ENCODE results near the gene GXYLT2. TPM values are rescaled to one million over a fixed set of nuclear protein-coding genes. Genes with fewer than 3 reads are reported as not detected.
A peak's percentile ranks its signal among the peaks of the same experiment; 100 is the strongest.
"Not testable (repeated sequence)": the region's sequence is repeated elsewhere in the genome, so short reads cannot be mapped to it uniquely, and the experiment has no call there.

GXYLT2 gene
- total RNA-seq, 2 experiments from 2014 or later, result not detected

- DNase-seq, result no peak
- CTCF ChIA-PET, result interaction anchor here (0.6 to 1.0 kb wide), 2 partner anchors 173 to 1185 kb away, joined by 3 read pairs; no protein-coding TSS in a partner anchor
- no peaks in the 10 kb centered on the region for H3K4me1 Mint-ChIP-seq (ENCODE audit: low read depth)
- H3K9me3 Mint-ChIP-seq, result no peaks in the 10 kb centered on the region
- peaks cover 3% of the 10 kb centered on the region for H3K27me3 Mint-ChIP-seq (ENCODE audit: low read depth)
- H3K27ac Mint-ChIP-seq, result no peak overlapping the region
- intact Hi-C loops (cut with micrococcal nuclease), result no loop called here
- H3K4me3 Mint-ChIP-seq, result no peak overlapping the region
- no peaks in the 10 kb centered on the region for H3K36me3 Mint-ChIP-seq (ENCODE audit: low read depth)
Measured at GRCh38 chr3:72914383-72914782, 26.5 kb downstream of the GXYLT2 start.

GRCh38 chr3:72916250-72916649 lies 28.4 kb downstream of the GXYLT2 start:
- intact Hi-C loops (cut with micrococcal nuclease), result no loop called here
- H3K27me3 Mint-ChIP-seq (ENCODE audit: low read depth), result peaks cover 3% of the 10 kb centered on the region
- H3K36me3 Mint-ChIP-seq (ENCODE audit: low read depth), result no peaks in the 10 kb centered on the region
- H3K9me3 Mint-ChIP-seq, result no peaks in the 10 kb centered on the region
- no peaks in the 10 kb centered on the region for H3K4me1 Mint-ChIP-seq (ENCODE audit: low read depth)
- no peak for DNase-seq
- CTCF ChIA-PET, result interaction anchor here (0.6 kb wide), 1 partner anchor 171 kb away, joined by 3 read pairs; no protein-coding TSS in a partner anchor
- H3K4me3 Mint-ChIP-seq, result no peak overlapping the region
- H3K27ac Mint-ChIP-seq, result no peak overlapping the region

- Mint-ChIP-seq H3K9me3 (no peaks in the 10 kb centered on the region), H3K4me3 (no peak overlapping the region), H3K27ac (no peak overlapping the region), H3K27me3 (ENCODE audit: low read depth) (peaks cover 5% of the 10 kb centered on the region), H3K36me3 (ENCODE audit: low read depth) (no peaks in the 10 kb centered on the region), H3K4me1 (ENCODE audit: low read depth) (no peaks in the 10 kb centered on the region)
- CTCF ChIA-PET, result no interaction called here
- DNase-seq, result no peak
- intact Hi-C loops (cut with micrococcal nuclease), result no loop called here
Measured at GRCh38 chr3:72919520-72919919, 31.7 kb downstream of the GXYLT2 start.

GRCh38 chr3:72924055-72924454 lies 36.2 kb downstream of the GXYLT2 start:
- no peak overlapping the region for H3K4me3 Mint-ChIP-seq
- intact Hi-C loops (cut with micrococcal nuclease), result no loop called here
- peaks cover 2% of the 10 kb centered on the region for H3K27me3 Mint-ChIP-seq (ENCODE audit: low read depth)
- CTCF ChIA-PET, result interaction anchor here (0.6 kb wide), 1 partner anchor 97 kb away, joined by 6 read pairs; no protein-coding TSS in a partner anchor
- no peaks in the 10 kb centered on the region for H3K36me3 Mint-ChIP-seq (ENCODE audit: low read depth)
- peaks cover 5% of the 10 kb centered on the region for H3K9me3 Mint-ChIP-seq
- DNase-seq, result no peak
- H3K4me1 Mint-ChIP-seq (ENCODE audit: low read depth), result no peaks in the 10 kb centered on the region
- no peak overlapping the region for H3K27ac Mint-ChIP-seq

- CTCF ChIA-PET; H3K27ac Mint-ChIP-seq; DNase-seq; H3K4me1 Mint-ChIP-seq (ENCODE audit: low read depth); H3K36me3 Mint-ChIP-seq (ENCODE audit: low read depth); H3K9me3 Mint-ChIP-seq; intact Hi-C loops (cut with micrococcal nuclease); H3K4me3 Mint-ChIP-seq; H3K27me3 Mint-ChIP-seq (ENCODE audit: low read depth): not testable (repeated sequence)
Measured at GRCh38 chr3:72928781-72929735, 41.2 kb downstream of the GXYLT2 start.

- Mint-ChIP-seq H3K27ac (no peak overlapping the region), H3K4me1 (ENCODE audit: low read depth) (no peaks in the 10 kb centered on the region), H3K27me3 (ENCODE audit: low read depth) (no peaks in the 10 kb centered on the region), H3K9me3 (peaks cover 7% of the 10 kb centered on the region), H3K36me3 (ENCODE audit: low read depth) (no peaks in the 10 kb centered on the region), H3K4me3 (no peak overlapping the region)
- CTCF ChIA-PET, result interaction anchor here (0.7 kb wide), 1 partner anchor 155 kb away, joined by 6 read pairs; no protein-coding TSS in a partner anchor
- intact Hi-C loops (cut with micrococcal nuclease), result no loop called here
- no peak for DNase-seq
Measured at GRCh38 chr3:72930754-72931153, 42.9 kb downstream of the GXYLT2 start.

GRCh38 chr3:72932416-72932815 lies 44.6 kb downstream of the GXYLT2 start:
- DNase-seq, result no peak
- Mint-ChIP-seq H3K27me3 (ENCODE audit: low read depth) (no peaks in the 10 kb centered on the region), H3K27ac (no peak overlapping the region), H3K4me3 (no peak overlapping the region), H3K4me1 (ENCODE audit: low read depth) (no peaks in the 10 kb centered on the region), H3K36me3 (ENCODE audit: low read depth) (no peaks in the 10 kb centered on the region), H3K9me3 (peaks cover 7% of the 10 kb centered on the region)
- CTCF ChIA-PET, result no interaction called here
- intact Hi-C loops (cut with micrococcal nuclease), result no loop called here

GRCh38 chr3:72938471-72939265 lies 50.8 kb downstream of the GXYLT2 start:
- H3K9me3 Mint-ChIP-seq, result no peaks in the 10 kb centered on the region
- peak; percentile 26 for DNase-seq
- CTCF ChIA-PET, result interaction anchor here (0.7 to 9.7 kb wide), 11 partner anchors 14 to 159 kb away, joined by 3 to 54 read pairs (median 3); no protein-coding TSS in a partner anchor
- no peak overlapping the region for H3K4me3 Mint-ChIP-seq
- intact Hi-C loops (cut with micrococcal nuclease), result loop anchor here (1.0 to 5.0 kb wide), 6 partner anchors 59 to 564 kb away; no protein-coding TSS in a partner anchor
- no peak overlapping the region for H3K27ac Mint-ChIP-seq
- H3K36me3 Mint-ChIP-seq (ENCODE audit: low read depth), result no peaks in the 10 kb centered on the region
- H3K4me1 Mint-ChIP-seq (ENCODE audit: low read depth), result no peaks in the 10 kb centered on the region
- H3K27me3 Mint-ChIP-seq (ENCODE audit: low read depth), result no peaks in the 10 kb centered on the region

GRCh38 chr3:72941245-72941644 lies 53.4 kb downstream of the GXYLT2 start:
- H3K4me1 Mint-ChIP-seq (ENCODE audit: low read depth), result peaks cover 7% of the 10 kb centered on the region
- no peaks in the 10 kb centered on the region for H3K27me3 Mint-ChIP-seq (ENCODE audit: low read depth)
- H3K27ac Mint-ChIP-seq, result no peak overlapping the region
- H3K36me3 Mint-ChIP-seq (ENCODE audit: low read depth), result no peaks in the 10 kb centered on the region
- no peaks in the 10 kb centered on the region for H3K9me3 Mint-ChIP-seq
- intact Hi-C loops (cut with micrococcal nuclease), result no loop called here
- H3K4me3 Mint-ChIP-seq, result no peak overlapping the region
- CTCF ChIA-PET, result interaction anchor here (9.7 kb wide), 1 partner anchor 114 kb away, joined by 54 read pairs; no protein-coding TSS in a partner anchor
- DNase-seq, result no peak

- CTCF ChIA-PET, result interaction anchor here (9.7 kb wide), 1 partner anchor 113 kb away, joined by 54 read pairs; no protein-coding TSS in a partner anchor
- Mint-ChIP-seq H3K27ac (no peak overlapping the region), H3K9me3 (no peaks in the 10 kb centered on the region), H3K36me3 (ENCODE audit: low read depth) (no peaks in the 10 kb centered on the region), H3K4me1 (ENCODE audit: low read depth) (peaks cover 7% of the 10 kb centered on the region), H3K4me3 (no peak overlapping the region), H3K27me3 (ENCODE audit: low read depth) (no peaks in the 10 kb centered on the region)
- intact Hi-C loops (cut with micrococcal nuclease), result no loop called here
- DNase-seq, result no peak
Measured at GRCh38 chr3:72942427-72942826, 54.6 kb downstream of the GXYLT2 start.

- H3K9me3 Mint-ChIP-seq, result no peaks in the 10 kb centered on the region
Measured at GRCh38 chr3:72944696-72945095, 56.9 kb downstream of the GXYLT2 start.

More at GRCh38 chr3:72944696-72945095, 56.9 kb downstream of the GXYLT2 start:
- Mint-ChIP-seq H3K27ac (no peak overlapping the region), H3K36me3 (ENCODE audit: low read depth) (no peaks in the 10 kb centered on the region), H3K4me1 (ENCODE audit: low read depth) (peaks cover 7% of the 10 kb centered on the region), H3K27me3 (ENCODE audit: low read depth) (no peaks in the 10 kb centered on the region), H3K4me3 (no peak overlapping the region)
- DNase-seq, result no peak
- intact Hi-C loops (cut with micrococcal nuclease), result no loop called here
- CTCF ChIA-PET, result interaction anchor here (0.6 to 9.7 kb wide), 4 partner anchors 111 to 861 kb away, joined by 3 to 54 read pairs (median 8); no protein-coding TSS in a partner anchor

Data from activated naive CD4-positive, alpha-beta T cell treated with anti-CD3 and anti-CD28 coated beads for 36 hours (primary cell).